ENCODE data around the gene ZNF337.
"Not testable (repeated sequence)": the region's sequence is repeated elsewhere in the genome, so short reads cannot be mapped to it uniquely, and the experiment has no call there.

ZNF337 gene

DNA sequence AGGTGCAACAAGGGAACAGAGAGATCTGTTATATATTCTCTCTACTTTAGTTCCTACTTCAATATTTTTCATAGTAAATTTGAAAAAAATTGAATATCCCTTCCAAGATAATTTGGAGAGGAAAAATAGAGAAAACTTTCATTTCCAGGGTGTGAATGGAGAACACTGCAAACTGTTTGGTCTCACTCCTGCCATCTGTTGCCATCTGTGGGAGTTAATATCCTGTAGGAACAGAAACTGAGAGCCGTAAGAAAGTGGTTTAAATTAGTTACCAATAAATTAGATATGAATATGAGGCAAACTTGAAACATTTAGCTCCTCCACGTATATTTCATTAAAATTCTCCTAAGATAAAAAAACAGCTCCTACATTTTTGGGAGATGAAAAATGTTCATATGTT lies 4.2 kb downstream of the ZNF337 start:
- no peak for DNase-seq

DNA sequence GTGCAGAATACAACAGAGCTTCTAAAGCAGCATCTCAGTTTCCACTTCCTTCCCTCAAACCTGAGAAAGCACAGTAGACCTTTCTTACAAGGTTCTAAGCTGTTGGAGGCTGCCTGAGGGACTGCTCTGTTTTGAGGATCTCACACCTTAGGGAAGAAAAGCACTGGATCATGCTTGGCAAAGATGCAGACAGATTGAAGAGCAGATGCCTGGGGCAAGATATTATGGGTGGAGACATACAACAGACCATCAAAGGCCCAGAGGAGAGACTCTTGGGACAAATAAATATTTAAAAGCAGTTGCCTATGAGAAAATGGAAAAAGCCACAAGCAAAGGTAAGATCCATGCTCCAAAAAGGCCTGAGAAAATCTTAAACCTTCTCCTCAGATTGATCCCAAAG lies 6.2 kb downstream of the ZNF337 start:
- DNase-seq = no peak

DNA sequence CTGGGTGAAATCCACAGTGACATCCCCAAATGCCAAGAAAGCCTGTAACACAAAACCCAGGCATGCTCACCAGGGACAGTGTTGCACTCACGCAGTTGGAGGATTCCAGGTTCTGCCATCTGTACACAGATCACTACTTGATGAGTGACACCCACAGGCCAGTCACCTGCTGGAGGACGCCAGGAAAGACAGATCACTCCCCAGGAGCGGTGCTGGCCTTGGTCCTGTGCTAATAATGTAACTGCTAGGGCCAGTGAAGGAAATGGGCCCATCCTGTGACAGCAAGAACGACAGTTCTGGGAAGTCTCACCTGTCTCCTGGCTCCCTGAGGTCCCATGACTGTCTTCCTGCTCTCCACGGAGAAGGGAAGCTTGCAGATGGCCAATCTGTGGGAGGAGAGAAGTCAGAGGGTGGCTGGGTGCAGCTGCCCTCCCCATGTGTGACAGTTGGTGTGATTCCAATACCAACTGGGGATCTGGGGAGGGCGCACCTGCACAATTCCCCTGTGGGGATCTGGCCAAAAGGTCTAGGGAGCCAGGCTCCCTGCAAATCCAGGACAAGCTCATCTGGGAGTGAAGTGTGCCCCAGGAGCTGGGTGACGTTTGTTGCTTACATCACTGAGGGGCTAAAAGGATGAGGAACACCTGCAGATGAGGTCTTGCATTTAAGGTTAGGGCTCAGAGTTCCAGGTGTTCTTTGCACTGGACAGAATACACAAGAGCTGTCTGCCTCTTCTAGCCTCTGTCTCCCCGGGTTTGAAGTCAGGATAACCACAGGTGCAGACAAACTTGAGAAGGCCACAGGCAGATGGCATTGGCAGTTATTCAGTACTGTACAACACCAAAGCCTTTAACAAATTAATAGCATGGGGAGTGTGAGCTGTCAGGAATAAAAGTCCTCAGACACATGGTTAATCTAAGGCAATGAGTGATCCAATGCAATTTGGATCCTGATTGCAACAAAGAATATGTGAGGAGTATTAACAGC lies 10.3 kb downstream of the ZNF337 start:
- DNase-seq = no peak

DNA sequence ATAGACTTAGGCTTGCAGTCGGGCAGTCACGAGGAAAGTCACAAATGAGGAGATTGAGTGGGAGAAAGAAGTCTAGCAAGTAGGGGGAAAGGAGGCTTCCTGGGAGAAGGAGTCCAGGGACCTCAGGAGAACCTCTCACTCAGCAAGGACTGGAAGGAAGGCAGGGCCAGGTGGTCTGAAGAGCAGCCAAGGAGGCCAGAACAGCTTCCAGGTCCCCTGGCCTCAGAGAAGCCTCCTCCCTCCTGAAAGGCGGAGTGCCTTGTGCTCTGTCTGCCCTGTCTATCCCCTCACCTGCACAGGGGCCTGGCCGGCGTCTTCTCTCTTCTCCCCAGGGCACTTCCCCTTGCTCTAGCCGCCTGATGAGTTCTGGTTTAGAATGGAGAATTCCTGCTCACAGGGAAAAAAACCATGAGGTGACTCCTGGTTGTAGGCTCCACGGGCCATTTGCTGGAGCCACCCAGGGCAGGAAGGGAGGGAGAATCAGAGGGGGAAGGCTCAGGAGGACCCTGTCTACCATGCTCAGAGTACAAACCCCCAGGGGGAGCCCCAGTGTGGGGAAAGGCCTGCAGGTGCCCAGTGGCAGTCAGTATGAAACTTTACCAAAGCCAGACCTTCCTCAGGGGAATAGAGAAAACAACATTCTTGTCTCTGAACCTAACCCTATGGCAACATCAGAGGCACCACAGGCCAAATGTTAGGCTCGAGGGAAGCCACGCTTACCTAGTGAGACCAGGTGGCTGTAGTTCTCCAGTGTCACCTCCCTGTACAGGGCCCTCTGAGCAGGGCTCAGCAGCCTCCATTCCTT lies 11.2 kb downstream of the ZNF337 start:
- DNase-seq = no peak

DNA sequence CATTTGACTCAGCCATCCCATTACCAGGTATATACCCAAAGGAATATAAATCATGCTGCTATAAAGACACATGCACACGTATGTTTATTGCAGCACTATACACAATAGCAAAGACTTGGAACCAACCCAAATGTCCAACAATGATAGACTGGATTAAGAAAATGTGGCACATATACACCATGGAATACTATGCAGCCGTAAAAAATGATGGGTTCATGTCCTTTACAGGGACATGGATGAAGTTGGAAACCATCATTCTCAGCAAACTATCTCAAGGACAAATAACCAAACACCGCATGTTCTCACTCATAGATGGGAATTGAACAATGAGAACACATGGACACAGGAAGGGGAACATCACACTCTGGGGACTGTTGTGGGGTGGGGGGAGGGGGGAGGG lies 12.8 kb downstream of the ZNF337 start:
- not testable (repeated sequence) for DNase-seq

DNA sequence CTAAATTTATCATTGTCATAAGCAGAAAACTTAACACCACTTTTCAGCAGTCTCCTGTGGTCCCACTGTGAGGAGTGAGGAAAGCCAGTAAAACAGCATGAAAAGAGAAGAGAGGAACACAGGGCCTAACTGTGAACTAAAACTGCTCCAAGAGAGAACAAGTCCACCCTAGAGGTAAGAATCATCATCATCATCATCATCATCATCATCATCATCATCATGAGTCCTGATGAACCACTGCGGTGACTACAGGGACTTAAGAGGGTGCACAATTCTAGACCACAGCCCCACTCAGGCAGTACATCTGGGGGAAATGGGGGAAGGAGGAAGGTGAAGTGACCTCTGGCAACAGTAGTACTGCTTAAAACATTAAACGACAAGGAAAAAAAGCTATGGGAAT lies 13.6 kb downstream of the ZNF337 start:
- DNase-seq = no peak

DNA sequence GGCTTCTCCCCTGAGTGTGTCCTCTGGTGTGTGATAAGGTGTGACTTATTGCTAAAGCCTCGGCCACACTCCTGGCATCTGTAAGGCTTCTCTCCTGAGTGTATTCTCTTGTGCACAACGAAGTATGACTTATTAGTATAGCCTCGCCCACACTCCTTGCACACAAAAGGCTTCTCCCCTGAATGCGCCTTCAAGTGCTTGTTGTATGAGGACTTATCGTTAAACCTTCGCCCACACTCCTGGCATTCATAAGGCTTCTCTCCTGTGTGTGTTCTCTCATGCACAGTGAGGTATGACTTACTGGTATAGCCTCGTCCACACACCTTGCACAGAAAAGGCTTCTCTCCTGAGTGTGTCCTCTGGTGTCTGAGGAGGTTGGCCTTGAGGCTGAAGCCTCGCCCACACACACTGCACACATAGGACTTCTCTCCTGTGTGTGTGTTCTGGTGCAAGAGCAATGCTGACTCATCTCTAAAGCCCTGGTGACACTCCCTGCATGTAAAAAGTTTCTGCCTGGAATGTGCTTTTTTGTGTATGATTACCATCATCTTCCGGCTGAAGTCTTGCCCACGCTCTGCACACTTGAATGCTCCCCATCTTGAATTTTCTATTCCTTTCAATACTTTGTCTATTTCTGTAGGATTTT lies 20.4 kb downstream of the ZNF337 start:
- peak in 1 of 5 experiments; percentile 37 for DNase-seq

DNA sequence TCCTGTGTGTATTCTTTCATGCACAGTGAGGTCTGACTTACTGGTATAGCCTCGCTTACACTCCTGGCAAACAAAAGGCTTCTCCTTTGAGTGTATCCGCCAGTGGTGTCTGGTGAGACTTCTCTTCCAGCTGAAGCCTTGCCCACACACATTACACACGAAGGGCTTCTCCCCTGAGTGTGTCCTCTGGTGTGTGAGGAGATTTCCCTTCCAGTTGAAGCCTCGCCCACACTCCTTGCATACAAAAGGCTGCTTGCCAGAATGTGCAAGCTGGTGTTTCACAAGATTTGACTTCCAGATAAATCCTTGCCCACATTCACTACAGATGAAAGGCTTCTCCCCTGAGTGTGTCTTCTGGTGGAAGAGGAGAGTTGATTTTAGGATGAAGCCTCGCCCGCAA lies 21.5 kb downstream of the ZNF337 start:
- no peak for DNase-seq

DNA sequence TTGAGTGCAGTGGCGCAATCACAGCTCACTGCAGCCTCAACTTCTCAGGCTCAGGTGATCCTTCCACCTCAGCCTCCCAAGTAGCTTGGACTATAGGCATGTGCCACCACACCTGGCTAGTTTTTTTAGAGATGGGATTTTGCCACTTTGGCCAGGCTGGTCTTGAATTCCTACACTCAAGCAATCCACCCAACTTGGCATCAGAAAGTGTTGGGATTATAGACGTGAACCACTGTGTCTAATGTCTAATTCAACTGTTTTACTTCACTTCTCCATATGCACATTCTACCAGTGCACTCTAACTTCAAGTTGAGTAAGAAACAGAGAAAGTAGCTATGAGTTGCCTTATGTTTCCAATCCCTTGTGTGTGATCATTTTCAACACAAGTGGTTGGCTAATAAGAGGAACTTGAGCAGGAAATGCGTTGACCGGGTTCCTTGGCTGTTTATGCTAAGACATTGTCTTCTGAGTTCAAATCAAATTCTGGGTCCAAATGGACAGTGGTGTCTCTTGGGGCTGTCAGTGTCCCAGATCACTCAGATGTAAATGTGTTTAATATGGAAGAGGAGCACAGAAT lies 23.9 kb downstream of the ZNF337 start:
- no peak for DNase-seq

DNA sequence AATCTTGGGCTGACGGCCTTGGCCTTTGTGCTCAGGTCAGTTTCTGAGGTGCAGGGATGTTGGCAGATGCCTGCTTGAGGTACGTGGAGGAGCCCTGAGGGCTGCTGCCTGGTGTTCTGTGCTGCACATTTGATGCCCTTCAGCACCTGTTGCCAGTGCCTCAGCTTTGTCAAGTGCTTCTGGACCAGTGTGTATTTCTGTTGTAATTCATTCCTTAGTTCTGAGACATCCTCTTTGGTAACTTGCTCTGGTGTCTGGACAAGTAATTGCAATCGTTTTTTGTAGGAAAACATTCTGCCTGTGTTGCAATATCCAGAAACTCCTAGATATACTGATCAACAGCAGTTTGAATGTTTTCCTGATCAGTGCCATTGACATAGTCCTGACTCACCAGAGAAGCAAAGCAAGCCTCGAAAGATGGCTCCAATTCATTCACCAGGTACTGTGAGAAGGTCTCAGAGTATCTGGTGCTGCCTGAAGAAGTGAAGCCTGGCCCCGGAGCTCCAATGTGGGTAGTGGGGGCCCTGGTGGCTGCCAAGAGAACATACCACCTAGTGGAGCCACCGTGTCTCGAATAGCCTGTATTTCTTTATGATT lies 26.7 kb downstream of the ZNF337 start:
- DNase-seq = no peak

DNA sequence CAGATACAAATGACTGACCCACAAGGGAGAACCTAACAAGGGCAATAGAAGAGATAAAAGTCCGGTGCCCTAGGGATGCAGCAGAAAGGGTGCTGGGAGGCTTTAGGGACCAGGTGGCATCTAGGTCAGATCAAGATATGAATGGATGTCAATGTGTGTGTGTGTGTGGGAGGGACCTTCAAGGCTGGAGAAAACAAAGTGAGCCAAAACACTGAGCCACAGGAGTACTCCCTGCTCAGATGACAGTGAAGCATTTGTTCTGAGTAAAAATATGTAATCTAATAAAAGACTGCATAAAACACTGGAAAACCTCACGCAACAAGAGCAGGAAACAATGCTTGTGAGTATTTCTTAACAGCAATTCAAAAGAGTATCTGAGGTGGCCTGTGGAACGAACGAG lies 28.2 kb downstream of the ZNF337 start:
- no peak for DNase-seq

DNA sequence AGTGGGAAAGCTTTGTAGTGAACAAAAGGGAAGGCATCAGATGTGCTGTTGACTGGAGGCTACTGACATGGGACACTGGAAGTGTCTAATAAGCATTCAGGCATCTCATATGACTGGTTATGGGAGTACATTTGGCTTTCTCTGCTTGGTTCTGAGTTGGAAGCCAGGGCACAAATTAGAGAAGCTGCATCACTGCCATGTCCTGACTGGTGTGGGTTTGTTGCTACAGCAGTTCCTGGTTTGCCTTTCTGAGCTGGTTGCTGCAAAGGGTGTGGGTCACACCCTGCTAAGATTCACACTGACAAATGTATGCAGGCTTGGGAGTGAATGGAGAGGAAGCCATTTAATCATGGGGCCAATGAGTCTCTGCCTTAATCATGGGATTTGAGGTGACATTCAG lies 36.7 kb downstream of the ZNF337 start:
- no peak for DNase-seq

DNA sequence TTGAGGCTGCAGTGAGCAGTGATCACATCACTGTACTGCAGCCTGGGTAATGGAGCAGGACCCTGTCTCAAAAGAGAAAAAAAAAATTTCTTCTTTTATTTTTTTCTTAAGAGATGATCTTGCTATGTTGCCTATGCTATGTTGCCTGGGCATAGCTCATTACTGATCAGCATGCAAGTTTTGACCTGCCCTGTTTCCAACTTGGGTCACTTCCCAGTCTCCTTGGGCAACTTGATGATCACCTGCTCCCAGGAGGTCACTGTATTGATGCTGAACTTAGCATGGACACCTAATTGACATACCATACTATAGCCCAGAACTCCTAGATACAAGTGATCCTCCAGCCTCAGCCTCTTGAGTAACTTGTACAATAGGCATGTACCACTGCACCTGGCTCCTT lies 42.2 kb downstream of the ZNF337 start:
- DNase-seq = no peak

DNA sequence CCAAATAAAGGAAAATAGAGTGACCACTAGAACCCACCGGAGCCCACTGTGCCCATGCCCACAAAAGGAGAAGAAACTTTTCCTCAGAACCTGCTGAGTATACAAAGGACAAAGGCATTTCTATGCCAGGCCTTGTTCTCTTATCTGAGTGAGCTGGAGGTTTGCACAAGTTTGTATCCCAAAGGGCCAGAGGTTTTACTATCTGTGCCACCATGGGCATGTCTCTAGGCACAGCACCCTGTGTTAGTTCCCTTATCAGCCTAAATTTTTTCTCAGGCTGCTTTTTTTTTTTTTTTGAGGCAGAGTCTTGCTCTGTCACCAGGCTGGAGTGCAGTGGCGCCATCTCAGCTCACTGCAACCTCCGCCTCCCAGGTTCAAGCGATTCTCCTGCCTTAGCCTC lies 43.8 kb downstream of the ZNF337 start:
- DNase-seq = not testable (repeated sequence)

DNA sequence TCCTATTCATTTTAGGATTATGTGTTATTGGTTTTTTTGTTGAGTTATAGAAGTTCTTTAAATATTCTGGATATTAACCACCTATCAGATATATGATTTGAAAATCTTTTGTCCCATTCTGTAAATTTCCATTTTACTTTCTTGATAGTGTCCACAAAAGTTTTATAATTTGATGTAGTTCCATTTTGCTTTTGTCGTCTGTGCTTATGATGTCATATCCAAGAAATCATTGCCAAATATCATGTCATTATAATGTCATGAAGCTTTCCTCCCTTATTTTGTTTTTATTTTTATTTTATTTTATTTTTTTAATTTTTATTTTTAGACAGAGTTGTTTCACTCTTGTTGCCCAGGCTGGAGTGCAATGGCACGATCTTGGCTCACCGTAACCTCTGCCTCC lies 51.8 kb downstream of the ZNF337 start:
- DNase-seq = no peak

DNA sequence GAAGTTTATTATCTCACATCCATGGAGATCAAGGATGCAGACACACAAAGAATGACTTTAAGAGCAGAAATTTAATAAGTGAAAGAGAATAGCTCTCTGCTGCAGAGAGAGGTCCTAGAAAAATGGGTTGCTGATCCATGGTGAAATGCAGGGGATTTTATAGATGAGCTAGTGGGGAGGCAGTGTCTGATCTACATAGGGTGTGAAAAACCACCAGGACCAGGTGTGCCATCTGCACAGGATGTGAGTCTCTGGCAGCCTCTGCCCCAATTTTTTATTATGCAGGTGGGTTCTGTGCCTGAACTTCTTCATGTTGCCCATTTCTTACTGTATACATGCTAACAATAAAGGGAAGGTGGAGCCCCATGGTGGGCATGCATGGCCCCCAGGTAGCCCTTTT lies 52.9 kb downstream of the ZNF337 start:
- DNase-seq = peak in 1 of 5 experiments; percentile 56

DNA sequence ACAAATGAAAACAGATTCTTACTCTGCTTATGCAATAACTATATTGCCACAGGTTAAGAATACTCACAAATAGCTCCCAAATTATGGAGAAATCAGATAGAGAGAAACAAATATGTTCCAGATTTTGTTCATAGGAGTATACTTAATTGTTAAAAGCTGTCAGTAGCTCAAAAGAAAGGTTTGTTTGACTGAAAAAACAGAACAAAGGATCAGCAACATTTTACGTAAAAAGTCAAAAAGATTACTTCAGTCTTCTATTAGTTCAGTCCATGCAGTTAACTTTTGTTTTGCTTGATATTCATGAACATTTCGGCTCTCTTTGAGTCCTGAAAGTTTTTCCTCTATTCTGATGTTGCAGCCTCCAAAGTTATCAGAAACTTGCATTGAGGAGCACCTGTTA lies 59.4 kb downstream of the ZNF337 start:
- no peak for DNase-seq

DNA sequence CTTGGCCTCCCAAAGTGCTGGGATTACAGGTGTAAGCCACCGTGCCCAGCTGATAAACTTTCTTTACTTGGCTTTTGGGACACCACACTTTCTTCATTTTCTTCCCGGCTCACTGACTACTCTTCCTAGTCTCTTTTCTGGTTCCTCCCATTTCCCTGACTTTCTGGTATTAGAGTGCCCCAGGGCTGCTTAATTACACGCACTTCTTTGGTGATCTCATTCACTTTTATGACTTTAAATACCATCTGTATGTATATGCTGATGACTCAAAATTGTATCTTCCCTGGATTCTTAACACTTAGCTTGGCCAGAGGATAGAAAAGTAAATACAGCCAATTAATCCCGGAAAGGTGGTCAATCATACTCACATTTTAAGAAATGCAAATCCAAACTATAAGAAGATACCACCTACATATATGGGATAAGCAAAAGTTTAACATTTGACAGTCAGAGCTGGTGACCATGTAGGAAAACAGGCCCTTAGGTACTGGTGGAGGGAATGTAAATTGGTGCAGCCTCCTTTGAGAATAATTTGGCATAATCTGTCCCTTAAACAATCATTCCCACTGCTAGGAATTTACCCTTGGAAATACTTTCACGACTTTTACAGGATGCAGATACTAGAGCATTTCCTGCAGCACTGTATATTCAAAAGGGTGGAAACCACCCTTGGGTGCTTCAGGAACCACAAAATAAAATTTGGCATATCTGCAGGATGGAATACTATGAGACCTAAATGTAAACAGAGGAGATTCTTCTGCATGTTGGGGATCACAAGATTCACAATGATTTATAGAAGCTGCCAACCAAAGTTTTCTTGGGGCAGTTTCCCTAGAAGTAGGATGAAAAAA lies 63.5 kb downstream of the ZNF337 start:
- DNase-seq = no peak

DNA sequence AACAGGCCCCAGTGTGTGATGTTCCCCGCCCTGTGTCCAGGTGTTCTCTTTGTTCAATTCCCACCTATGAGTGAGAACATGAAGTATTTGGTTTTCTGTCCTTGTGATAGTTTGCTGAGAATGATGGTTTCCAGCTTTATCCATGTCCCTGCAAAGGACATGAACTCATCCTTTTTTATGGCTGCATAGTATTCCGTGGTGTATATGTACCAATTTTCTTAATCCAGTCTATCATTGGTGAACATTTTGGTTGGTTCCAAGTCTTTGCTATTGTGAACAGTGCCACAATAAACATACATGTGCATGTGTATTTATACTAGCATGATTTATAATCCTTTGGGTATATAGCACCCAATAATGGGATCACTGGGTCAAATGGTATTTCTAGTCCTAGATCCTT lies 66.0 kb downstream of the ZNF337 start:
- DNase-seq = not testable (repeated sequence)

DNA sequence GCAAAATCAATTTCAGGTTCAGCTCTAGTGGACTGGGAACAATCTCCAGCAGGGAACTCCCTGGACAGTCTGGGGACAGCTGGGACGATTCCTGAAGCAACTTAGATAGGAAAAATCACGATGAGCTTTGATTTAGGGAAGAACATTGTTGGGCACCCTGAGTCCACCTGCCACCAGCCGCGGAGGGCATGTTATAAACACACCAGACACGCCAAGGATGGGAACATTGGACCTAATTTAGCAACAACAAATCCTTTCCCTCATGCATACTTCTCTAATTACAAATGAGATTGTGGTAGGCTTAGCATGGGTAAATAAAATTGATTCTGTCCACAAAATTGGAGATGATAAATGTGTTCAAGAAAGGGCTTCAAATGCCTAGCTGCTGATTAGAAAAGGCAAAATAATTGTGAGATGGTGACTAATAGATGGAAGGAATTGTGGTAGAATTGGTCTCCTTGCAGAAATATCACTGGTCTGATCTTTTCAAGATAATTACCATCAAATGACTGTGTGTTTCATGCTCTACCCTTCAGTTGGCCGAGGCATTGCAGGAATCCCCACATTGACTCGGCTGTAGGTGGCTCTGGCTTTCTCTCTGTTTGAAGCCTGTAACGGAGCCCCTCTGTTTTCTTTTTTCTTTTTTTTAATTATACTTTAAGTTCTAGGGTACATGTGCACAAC lies 66.7 kb downstream of the ZNF337 start:
- DNase-seq = peak in 1 of 5 experiments; percentile 57

DNA sequence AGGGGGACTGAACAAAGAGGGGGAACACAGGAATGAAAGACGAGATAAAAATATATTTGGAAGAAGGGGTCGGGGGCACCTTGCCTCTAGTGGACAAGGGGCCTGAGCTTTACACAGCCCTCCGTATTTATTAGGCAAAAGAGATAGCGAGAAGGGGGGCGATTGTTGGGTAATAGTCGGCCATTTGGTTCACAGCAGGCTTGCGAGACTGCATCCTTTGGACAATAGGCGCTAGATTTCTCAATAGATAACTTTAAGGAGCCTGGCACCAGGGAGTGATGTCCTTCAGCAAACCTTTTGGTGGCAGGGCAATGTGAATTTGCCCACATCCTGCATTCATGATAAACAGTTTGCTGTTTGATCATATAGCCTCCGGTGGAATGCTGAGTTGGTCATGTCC lies 69.9 kb downstream of the ZNF337 start:
- no peak for DNase-seq
